Karpas-422 (cell line): Measurements from ENCODE around the gene CHRNE. TPM values are rescaled to one million over a fixed set of nuclear protein-coding genes. Genes with fewer than 3 reads are reported as not detected.
"Not testable (repeated sequence)": the region's sequence is repeated elsewhere in the genome, so short reads cannot be mapped to it uniquely, and the experiment has no call there.

ENCODE experiments used
- DNase-seq: peaks from one replicate; pipeline ENCODE4 v3.0.0-alpha.2; 2015
- H2AFZ ChIP-seq: fragments of 200-600 bp; sonication (generic); 2 replicates; pipeline ENCODE4 v1.6.1; 2014; ENCODE audit warnings: antibody characterized with exemption, low read length, mixed read lengths
- H3K27ac ChIP-seq: fragments of 200-600 bp; sonication (generic); 2 replicates; pipeline ENCODE4 v1.5.1; 2014; ENCODE audit warnings: mild to moderate bottlenecking, low read length, moderate library complexity
- H3K27me3 ChIP-seq: fragments of 200-600 bp; sonication (generic); 2 replicates; pipeline ENCODE4 v1.6.1; 2014; ENCODE audit warnings: low read length, mixed read lengths
- H3K36me3 ChIP-seq: fragments of 200-600 bp; sonication (generic); 2 replicates; pipeline ENCODE4 v1.6.1; 2014; ENCODE audit warnings: low read length, mixed read lengths; ENCODE audit not compliant: insufficient read depth
- H3K4me1 ChIP-seq: fragments of 200-600 bp; sonication (generic); 2 replicates; pipeline ENCODE4 v1.6.1; 2014; ENCODE audit warnings: mild to moderate bottlenecking, low read length, mixed read lengths
- H3K4me2 ChIP-seq: fragments of 200-600 bp; sonication (generic); 2 replicates; pipeline ENCODE4 v1.6.1; 2014; ENCODE audit warnings: low read length, low read depth, mild to moderate bottlenecking; ENCODE audit not compliant: poor library complexity, severe bottlenecking
- H3K4me3 ChIP-seq: fragments of 200-600 bp; sonication (generic); 2 replicates; pipeline ENCODE4 v1.5.1; 2014; ENCODE audit warnings: mild to moderate bottlenecking, antibody characterized with exemption, low read length, mixed read lengths
- H3K79me2 ChIP-seq: fragments of 200-600 bp; sonication (generic); 2 replicates; pipeline ENCODE4 v1.6.1; 2014; ENCODE audit warnings: mild to moderate bottlenecking, low read length, mixed read lengths
- H3K9ac ChIP-seq: fragments of 200-600 bp; sonication (generic); 2 replicates; pipeline ENCODE4 v1.6.0; 2014; ENCODE audit warnings: low read length
- H3K9me2 ChIP-seq: fragments of 200-600 bp; sonication (generic), shearing (Covaris generic); replicated peaks from 2 replicates; pipeline ENCODE4 v1.6.0; 2014; ENCODE audit warnings: mild to moderate bottlenecking, low read length, moderate library complexity; ENCODE audit not compliant: insufficient read depth
- H3K9me3 ChIP-seq: fragments of 300-700, 200-600 bp; sonication (generic); 2 replicates; pipeline ENCODE4 v1.6.1; 2014; ENCODE audit warnings: low read length, mixed read lengths
- H4K20me1 ChIP-seq: fragments of 200-600 bp; sonication (generic); 2 replicates; pipeline ENCODE4 v1.6.1; 2014; ENCODE audit warnings: mild to moderate bottlenecking, antibody characterized with exemption, low read length, low read depth; ENCODE audit not compliant: insufficient read depth
- total RNA-seq: library from RNA; depleted of rRNA; stranded (reverse); fragments of >200 nt; shearing (Covaris generic); gene quantifications from 2 replicates; pipeline ENCODE4 v1.2.3, GENCODE V29; 2014; ENCODE audit warnings: low replicate concordance

The CHRNE gene
- total RNA-seq, 1 experiment from 2014 or later: 0.11 TPM

DNA sequence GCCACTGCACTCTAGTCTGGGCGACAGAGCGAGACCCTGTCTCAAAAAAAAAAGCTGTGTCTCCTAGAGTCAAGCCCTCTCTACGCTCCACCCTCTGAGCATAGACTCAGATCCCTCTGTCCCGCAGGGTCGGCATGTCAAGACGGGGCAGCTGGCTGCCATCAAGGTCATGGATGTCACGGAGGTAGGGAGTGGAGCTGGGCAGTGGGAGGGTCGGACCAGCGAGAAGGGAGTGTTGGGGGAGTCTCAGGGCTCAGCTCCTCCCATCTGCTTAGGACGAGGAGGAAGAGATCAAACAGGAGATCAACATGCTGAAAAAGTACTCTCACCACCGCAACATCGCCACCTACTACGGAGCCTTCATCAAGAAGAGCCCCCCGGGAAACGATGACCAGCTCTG is 22.0 kb downstream of the CHRNE start:
- no peaks in the 10 kb centered on the region for H4K20me1 ChIP-seq
- no peaks in the 10 kb centered on the region for H3K9me2 ChIP-seq
- H2AFZ ChIP-seq: no peak overlapping the region
- H3K79me2 ChIP-seq: 0 out of 2 replicates have a peak, but pooled peaks cover 7% of the 10 kb centered on the region
- no peaks in the 10 kb centered on the region for H3K36me3 ChIP-seq
- no peaks in the 10 kb centered on the region for H3K27me3 ChIP-seq
- no peak overlapping the region for H3K9ac ChIP-seq
- H3K27ac ChIP-seq: no peak overlapping the region
- peaks cover 8% of the 10 kb centered on the region for H3K4me1 ChIP-seq
- H3K4me3 ChIP-seq: no peak overlapping the region
- no peak overlapping the region for H3K4me2 ChIP-seq
- H3K9me3 ChIP-seq: no peaks in the 10 kb centered on the region
- DNase-seq: no peak

DNA sequence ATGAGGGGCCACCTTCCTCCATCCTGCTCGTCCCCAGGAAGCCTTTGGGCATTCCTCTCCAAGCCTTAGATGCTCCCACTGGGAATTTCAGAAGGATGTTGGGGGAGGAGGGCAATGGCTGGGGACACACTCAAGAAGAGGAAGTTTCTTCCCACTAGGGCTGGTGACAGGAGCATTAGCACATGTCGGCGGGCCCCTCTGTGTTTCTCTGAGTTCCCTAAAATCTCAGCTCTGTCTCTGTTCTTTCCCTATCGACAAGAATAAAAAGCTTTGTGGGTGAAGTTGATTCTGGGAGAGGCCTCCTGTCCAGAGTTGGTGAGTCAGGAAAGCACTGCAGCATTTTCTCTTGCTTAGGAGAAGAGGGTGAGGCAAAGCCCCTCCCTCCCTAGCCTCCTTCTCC is 23.3 kb downstream of the CHRNE start:
- peaks cover 12% of the 10 kb centered on the region; the same call in 1 of the 2 replicates for H3K79me2 ChIP-seq
- no peak overlapping the region for H3K4me3 ChIP-seq
- H3K4me2 ChIP-seq: no peak overlapping the region
- no peaks in the 10 kb centered on the region for H3K36me3 ChIP-seq
- 0 out of 2 replicates have a peak, but pooled peaks cover 3% of the 10 kb centered on the region for H4K20me1 ChIP-seq
- no peak overlapping the region for H3K27ac ChIP-seq
- no peak overlapping the region for H2AFZ ChIP-seq
- peaks cover 8% of the 10 kb centered on the region for H3K4me1 ChIP-seq
- H3K9me3 ChIP-seq: no peaks in the 10 kb centered on the region
- H3K9me2 ChIP-seq: no peaks in the 10 kb centered on the region
- no peaks in the 10 kb centered on the region for H3K27me3 ChIP-seq
- no peak overlapping the region for H3K9ac ChIP-seq
- DNase-seq: no peak

DNA sequence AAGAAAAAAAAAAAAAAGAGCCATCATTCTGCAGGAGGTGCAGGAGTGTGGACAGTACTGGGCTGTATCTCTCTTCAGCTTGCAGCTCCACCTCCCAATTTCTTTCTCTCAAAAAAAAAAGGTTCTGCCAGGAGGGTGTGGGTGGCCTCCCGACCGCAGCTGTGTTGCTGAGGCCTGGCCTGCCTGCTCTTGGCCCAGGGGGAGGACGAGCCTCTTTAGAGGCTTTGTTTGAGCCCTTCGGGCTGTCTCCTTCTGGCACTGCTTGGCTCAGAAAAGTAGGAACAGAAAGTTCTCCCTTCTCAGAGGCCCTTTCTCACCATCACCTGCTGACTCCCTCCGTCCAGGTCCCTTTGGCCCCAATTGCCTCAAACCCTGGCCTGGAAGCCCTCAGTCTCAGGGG is 25.8 kb downstream of the CHRNE start:
- Histone ChIP-seq H3K4me2 (no peak overlapping the region), H3K4me3 (no peak overlapping the region), H3K4me1 (peaks cover 5% of the 10 kb centered on the region), H3K9me3 (no peaks in the 10 kb centered on the region), H3K27ac (no peak overlapping the region), H3K27me3 (no peaks in the 10 kb centered on the region), H4K20me1 (0 out of 2 replicates have a peak, but pooled peaks cover 7% of the 10 kb centered on the region), H2AFZ (no peak overlapping the region), H3K9me2 (no peaks in the 10 kb centered on the region), H3K36me3 (no peaks in the 10 kb centered on the region), H3K9ac (no peak overlapping the region), H3K79me2 (peaks cover 23% of the 10 kb centered on the region)
- no peak for DNase-seq

DNA sequence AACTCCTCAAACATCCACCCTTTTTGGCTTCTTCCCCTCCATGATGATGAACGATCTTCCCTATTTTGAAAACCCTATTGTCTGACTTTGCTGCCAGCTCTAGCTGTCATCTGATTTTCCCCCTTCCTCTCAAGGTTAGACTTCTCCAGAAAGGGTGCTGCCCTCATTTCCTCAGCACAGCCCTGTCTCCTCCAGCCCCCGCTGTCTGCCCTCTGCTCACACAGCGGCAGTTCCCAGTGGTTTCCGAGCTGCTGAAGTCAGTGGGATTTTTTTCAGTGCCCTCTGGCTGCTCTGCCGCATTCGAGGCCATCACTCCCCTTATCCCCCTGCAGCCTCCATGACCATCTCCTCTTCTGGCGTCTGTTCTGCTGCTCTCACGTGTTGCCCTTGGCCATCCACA is 30.1 kb downstream of the CHRNE start:
- Histone ChIP-seq H3K9me2 (no peaks in the 10 kb centered on the region), H3K4me2 (no peak overlapping the region), H3K9me3 (no peaks in the 10 kb centered on the region), H3K9ac (no peak overlapping the region), H3K4me1 (no peaks in the 10 kb centered on the region; the same call in 1 of the 2 replicates), H4K20me1 (0 out of 2 replicates have a peak, but pooled peaks cover 7% of the 10 kb centered on the region), H2AFZ (no peak overlapping the region), H3K4me3 (no peak overlapping the region), H3K79me2 (peaks cover 40% of the 10 kb centered on the region), H3K36me3 (no peaks in the 10 kb centered on the region), H3K27me3 (no peaks in the 10 kb centered on the region), H3K27ac (no peak overlapping the region)
- no peak for DNase-seq

DNA sequence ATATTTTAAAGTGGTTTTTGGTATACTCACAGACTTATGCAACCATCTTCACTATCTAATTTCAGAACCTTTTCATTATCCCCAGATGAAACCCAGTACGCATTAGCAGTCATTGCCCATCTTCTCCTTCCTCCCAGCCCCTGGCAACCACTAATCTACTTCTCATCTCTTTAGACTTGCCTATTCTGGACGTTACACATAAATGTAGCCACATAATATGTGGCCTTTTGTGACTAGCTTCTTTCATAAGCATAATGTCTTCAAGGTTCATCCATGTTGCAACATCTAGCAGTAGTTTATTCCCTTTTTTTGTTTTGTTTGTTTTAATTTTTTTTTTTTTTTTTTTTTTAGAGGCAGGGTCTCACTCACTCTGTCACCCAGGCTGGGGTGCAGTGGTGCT is 32.0 kb downstream of the CHRNE start:
- Histone ChIP-seq H3K27ac (no peak overlapping the region), H3K4me1 (no peaks in the 10 kb centered on the region; the same call in 1 of the 2 replicates), H4K20me1 (0 out of 2 replicates have a peak, but pooled peaks cover 7% of the 10 kb centered on the region), H3K36me3 (no peaks in the 10 kb centered on the region), H3K9ac (no peak overlapping the region), H3K27me3 (no peaks in the 10 kb centered on the region), H3K79me2 (peaks cover 40% of the 10 kb centered on the region), H3K9me3 (no peaks in the 10 kb centered on the region), H2AFZ (no peak overlapping the region), H3K9me2 (no peaks in the 10 kb centered on the region), H3K4me2 (no peak overlapping the region), H3K4me3 (no peak overlapping the region)
- no peak for DNase-seq

DNA sequence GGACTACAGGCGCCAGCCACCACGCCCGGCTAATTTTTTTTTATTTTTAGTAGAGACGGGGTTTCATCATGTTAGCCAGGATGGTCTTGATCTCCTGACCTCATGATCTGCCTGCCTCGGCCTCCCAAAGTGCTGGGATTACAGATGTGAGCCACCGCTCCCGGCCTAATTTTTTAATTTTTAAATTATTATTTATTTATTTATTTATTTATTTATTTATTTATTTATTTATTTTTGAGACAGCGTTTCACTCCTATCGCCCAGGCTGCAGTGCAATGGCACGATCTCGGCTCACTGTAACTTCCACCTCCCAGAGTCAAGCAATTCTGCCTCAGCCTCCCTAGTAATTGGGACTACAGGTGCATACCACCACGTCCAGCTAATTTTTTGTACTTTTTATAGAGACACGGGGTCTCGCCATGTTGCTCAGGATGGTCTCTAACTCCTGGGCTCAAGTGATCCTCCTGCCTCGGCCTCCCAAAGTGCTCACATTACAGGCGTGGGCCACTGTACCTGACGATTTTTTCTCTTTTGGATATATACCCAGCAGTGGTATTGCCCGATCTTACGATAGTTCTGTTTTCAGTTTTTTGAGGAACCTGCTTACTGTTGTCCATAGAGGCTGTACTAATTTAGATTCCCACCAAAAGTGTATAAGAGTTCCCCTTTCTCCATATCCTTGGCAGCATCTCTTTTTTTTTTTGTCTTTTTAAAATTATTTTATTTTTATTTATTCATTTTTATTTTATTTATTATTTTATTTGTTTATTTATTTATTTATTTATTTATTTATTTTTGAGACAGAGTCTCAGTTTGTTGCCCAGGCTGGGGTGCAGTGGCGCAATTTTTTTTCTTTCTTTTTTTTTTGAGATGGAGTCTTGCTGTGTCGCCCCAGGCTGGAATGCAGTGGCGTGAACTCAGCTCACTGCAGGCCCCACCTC is 33.6 kb downstream of the CHRNE start:
- peaks cover 39% of the 10 kb centered on the region for H3K79me2 ChIP-seq
- H3K9me3 ChIP-seq, H3K27ac ChIP-seq, H3K27me3 ChIP-seq, H3K4me1 ChIP-seq, H3K4me3 ChIP-seq, H3K9me2 ChIP-seq, H3K36me3 ChIP-seq, DNase-seq, H3K4me2 ChIP-seq, H2AFZ ChIP-seq, H3K9ac ChIP-seq, H4K20me1 ChIP-seq: not testable (repeated sequence)

DNA sequence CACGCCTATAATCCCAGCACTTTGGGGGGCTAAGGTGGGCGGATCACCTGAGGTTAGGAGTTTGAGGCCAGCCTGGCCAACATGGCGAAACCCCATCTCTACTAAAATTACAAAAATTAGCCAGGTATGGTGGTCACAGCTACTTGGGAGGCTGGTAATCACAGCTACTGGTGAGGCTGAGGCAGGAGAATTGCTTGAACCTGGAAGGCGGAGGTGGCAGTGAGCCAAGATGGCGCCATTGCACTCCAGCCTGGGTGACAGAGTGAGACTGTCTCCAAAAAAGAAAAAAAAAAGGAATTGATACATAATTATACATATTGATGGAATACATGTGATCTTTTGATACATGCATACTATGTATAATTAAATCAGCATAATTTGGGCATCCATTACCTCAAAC is 35.4 kb downstream of the CHRNE start:
- not testable (repeated sequence) for H3K27me3 ChIP-seq, H3K4me3 ChIP-seq, H3K9me3 ChIP-seq, H3K4me2 ChIP-seq, H3K9ac ChIP-seq, H3K36me3 ChIP-seq, H3K4me1 ChIP-seq, H3K27ac ChIP-seq, H2AFZ ChIP-seq, H3K9me2 ChIP-seq, DNase-seq, H4K20me1 ChIP-seq
- peaks cover 41% of the 10 kb centered on the region for H3K79me2 ChIP-seq

DNA sequence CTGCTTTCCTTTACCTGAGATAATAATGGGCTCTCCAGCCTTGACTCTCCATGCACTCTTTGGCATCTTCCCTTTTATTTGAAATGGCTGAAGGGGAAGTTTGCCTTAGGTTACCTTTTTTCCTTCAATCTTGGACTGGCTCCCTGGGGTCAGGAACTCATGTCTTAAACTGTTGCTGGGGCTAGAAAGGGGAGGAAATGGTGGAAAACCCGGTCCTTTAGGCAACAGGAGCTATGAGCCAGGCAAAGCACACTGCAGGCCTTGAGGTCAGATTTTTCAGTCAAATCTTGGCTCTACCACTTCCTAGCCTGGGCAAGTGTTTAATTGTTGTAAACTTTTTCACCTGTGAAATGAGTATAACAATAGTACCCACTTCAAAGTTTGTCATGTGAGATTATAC is 39.6 kb downstream of the CHRNE start:
- Histone ChIP-seq H2AFZ (no peak overlapping the region), H3K4me3 (no peak overlapping the region), H3K36me3 (no peaks in the 10 kb centered on the region; the same call in 1 of the 2 replicates), H3K4me1 (no peaks in the 10 kb centered on the region), H3K27me3 (no peaks in the 10 kb centered on the region), H3K9ac (no peak overlapping the region), H3K27ac (no peak overlapping the region), H4K20me1 (no peaks in the 10 kb centered on the region), H3K79me2 (peaks cover 59% of the 10 kb centered on the region), H3K9me3 (no peaks in the 10 kb centered on the region), H3K4me2 (no peak overlapping the region), H3K9me2 (no peaks in the 10 kb centered on the region)
- DNase-seq: no peak
